Femur (tissue), 1 donor: Measurements from ENCODE around the gene WHRN.
A peak's percentile ranks its signal among the peaks of the same experiment; 100 is the strongest.

ENCODE experiments used
- DNase-seq: peaks from one replicate; pipeline ENCODE4 v3.0.0-alpha.2; 2017

Gene WHRN

GRCh38 chr9:114394523-114395333, 110.5 kb downstream of the WHRN start:
- DNase-seq: peak; percentile 60

GRCh38 chr9:114392749-114393112, 112.5 kb downstream of the WHRN start:
- no peak for DNase-seq

GRCh38 chr9:114390952-114391351, 114.3 kb downstream of the WHRN start:
- no peak for DNase-seq

- DNase-seq: no peak
Observed at GRCh38 chr9:114389612-114390368, 115.5 kb downstream of the WHRN start.

- no peak for DNase-seq
Observed at GRCh38 chr9:114388764-114389375, 116.4 kb downstream of the WHRN start.

- no peak for DNase-seq
Observed at GRCh38 chr9:114388357-114388682, 117.0 kb downstream of the WHRN start.

GRCh38 chr9:114387680-114388356, 117.5 kb downstream of the WHRN start, which contains the start of gene AKNA:
Gene AKNA (minus strand): TSS chr9:114387982. CDS start chr9:114381333, 6,649 bp downstream.
- DNase-seq: peak; percentile 92

- DNase-seq: peak; percentile 65
Observed at GRCh38 chr9:114386886-114387679, 118.2 kb downstream of the WHRN start.

GRCh38 chr9:114386361-114386885, 118.8 kb downstream of the WHRN start:
- no peak for DNase-seq

- DNase-seq: peak; percentile 71
Observed at GRCh38 chr9:114385397-114386181, 119.7 kb downstream of the WHRN start.

- DNase-seq: no peak
Observed at GRCh38 chr9:114384836-114385396, 120.4 kb downstream of the WHRN start.

GRCh38 chr9:114384341-114384740, 120.9 kb downstream of the WHRN start:
- no peak for DNase-seq

GRCh38 chr9:114383521-114384231, 121.6 kb downstream of the WHRN start:
- peak; percentile 62 for DNase-seq

- no peak for DNase-seq
Observed at GRCh38 chr9:114382699-114383520, 122.4 kb downstream of the WHRN start.

GRCh38 chr9:114378883-114379282, 126.4 kb downstream of the WHRN start:
- no peak for DNase-seq

- no peak for DNase-seq
Observed at GRCh38 chr9:114378016-114378415, 127.3 kb downstream of the WHRN start.

GRCh38 chr9:114376586-114377445, 128.5 kb downstream of the WHRN start:
- DNase-seq: peak; percentile 12
